Parathyroid adenoma (tissue), 2 donors: ENCODE data around the gene CDH8.

Source experiments
- H2AFZ ChIP-seq: fragments of 300-600 bp; sonication (generic); one replicate; pipeline ENCODE4 v1.7.0; 2017; ENCODE audit warnings: antibody characterized with exemption, mild to moderate bottlenecking
- H3K27ac ChIP-seq: fragments of 300-600 bp; sonication (generic); one replicate; pipeline ENCODE4 v1.7.0; 2017
- H3K27me3 ChIP-seq: fragments of 300-600 bp; sonication (generic); one replicate; pipeline ENCODE4 v1.7.0; 2017; ENCODE audit warnings: low read length; ENCODE audit not compliant: control insufficient read depth, insufficient read depth
- H3K36me3 ChIP-seq: fragments of 300-600 bp; sonication (generic); one replicate; pipeline ENCODE4 v1.7.0; 2017; ENCODE audit warnings: low read length; ENCODE audit not compliant: control insufficient read depth, insufficient read depth
- H3K4me1 ChIP-seq: fragments of 300-600 bp; sonication (generic); one replicate; pipeline ENCODE4 v1.7.0; 2017; ENCODE audit warnings: control low read depth
- H3K4me2 ChIP-seq: fragments of 300-600 bp; sonication (generic); one replicate; pipeline ENCODE4 v1.7.0; 2017; ENCODE audit warnings: low read length
- H3K4me3 ChIP-seq: fragments of 300-600 bp; sonication (generic); one replicate; pipeline ENCODE4 v1.7.0; 2017; ENCODE audit warnings: low read depth, low read length
- H3K79me2 ChIP-seq: fragments of 300-600 bp; sonication (generic); one replicate; pipeline ENCODE4 v1.7.0; 2017; ENCODE audit warnings: control low read depth
- H3K9ac ChIP-seq: fragments of 300-600 bp; sonication (generic); one replicate; pipeline ENCODE4 v1.7.0; 2017; ENCODE audit warnings: mild to moderate bottlenecking
- H3K9me3 ChIP-seq: fragments of 300-600 bp; sonication (generic); one replicate; pipeline ENCODE4 v1.7.0; 2017; ENCODE audit warnings: low read length; ENCODE audit not compliant: control insufficient read depth
- TF ChIP-seq, protein P1 (sequence below): fragments of 300-600 bp; sonication (generic); IDR thresholded peaks from one replicate; pipeline ENCODE4 v1.7.0; 2017; ENCODE audit warnings: antibody characterized with exemption, mild to moderate bottlenecking
- donor health status: primary hyperparathyroidism.

CDH8 gene

DNA sequence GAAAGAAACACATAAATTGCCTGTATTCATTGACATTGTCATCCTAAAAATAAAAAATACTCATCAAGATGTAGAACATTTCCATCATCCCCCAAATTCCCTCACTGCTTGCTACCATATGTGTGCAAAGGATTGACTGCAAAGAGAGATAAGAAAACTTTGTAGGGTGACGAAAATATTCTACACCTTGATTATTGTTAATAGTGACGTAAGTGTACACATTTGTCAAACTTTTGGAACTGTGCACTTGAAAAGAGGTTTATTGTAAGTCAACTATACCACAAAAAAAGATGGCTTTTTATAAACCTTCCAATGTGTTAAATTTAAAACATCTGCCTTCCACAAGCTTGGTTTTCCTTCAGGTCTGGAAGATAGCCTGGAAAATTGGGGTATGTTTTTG, 359.5 kb downstream of the CDH8 start:
- Histone ChIP-seq H3K79me2 (no peaks in the 10 kb centered on the region), H3K9me3 (no peaks in the 10 kb centered on the region), H3K9ac (no peak overlapping the region), H3K4me2 (no peak overlapping the region), H3K27ac (no peak overlapping the region), H2AFZ (no peak overlapping the region), H3K4me1 (no peaks in the 10 kb centered on the region), H3K36me3 (no peaks in the 10 kb centered on the region), H3K4me3 (no peak overlapping the region), H3K27me3 (no peaks in the 10 kb centered on the region)
- TF ChIP-seq, protein P1, sequence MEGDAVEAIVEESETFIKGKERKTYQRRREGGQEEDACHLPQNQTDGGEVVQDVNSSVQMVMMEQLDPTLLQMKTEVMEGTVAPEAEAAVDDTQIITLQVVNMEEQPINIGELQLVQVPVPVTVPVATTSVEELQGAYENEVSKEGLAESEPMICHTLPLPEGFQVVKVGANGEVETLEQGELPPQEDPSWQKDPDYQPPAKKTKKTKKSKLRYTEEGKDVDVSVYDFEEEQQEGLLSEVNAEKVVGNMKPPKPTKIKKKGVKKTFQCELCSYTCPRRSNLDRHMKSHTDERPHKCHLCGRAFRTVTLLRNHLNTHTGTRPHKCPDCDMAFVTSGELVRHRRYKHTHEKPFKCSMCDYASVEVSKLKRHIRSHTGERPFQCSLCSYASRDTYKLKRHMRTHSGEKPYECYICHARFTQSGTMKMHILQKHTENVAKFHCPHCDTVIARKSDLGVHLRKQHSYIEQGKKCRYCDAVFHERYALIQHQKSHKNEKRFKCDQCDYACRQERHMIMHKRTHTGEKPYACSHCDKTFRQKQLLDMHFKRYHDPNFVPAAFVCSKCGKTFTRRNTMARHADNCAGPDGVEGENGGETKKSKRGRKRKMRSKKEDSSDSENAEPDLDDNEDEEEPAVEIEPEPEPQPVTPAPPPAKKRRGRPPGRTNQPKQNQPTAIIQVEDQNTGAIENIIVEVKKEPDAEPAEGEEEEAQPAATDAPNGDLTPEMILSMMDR = no peak

DNA sequence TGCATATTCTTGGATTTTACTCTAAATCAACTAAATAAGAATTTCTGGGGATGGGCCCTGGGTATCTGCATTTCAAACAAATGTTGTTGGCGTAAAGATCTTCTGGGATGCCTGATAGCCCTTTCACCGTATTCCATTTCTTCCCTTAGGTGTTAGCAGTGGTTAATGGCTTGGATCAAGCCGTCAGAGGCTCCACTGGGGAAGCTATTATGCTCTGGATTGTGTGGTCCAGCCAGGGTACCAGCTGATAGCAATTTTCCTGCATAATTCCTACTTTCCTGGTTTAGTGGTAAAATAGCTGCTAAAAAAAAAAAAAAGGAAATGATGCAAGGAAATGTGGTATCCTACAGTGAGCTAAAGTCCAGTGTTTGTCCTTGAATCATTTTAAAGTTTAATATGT, 365.1 kb downstream of the CDH8 start:
- H3K36me3 ChIP-seq = no peaks in the 10 kb centered on the region
- no peak overlapping the region for H3K9ac ChIP-seq
- H3K4me1 ChIP-seq = no peaks in the 10 kb centered on the region
- H3K4me2 ChIP-seq = no peak overlapping the region
- H2AFZ ChIP-seq = no peak overlapping the region
- H3K79me2 ChIP-seq = no peaks in the 10 kb centered on the region
- no peaks in the 10 kb centered on the region for H3K27me3 ChIP-seq
- H3K27ac ChIP-seq = no peak overlapping the region
- H3K4me3 ChIP-seq = no peak overlapping the region
- TF ChIP-seq, protein P1 = no peak
- H3K9me3 ChIP-seq = no peaks in the 10 kb centered on the region

DNA sequence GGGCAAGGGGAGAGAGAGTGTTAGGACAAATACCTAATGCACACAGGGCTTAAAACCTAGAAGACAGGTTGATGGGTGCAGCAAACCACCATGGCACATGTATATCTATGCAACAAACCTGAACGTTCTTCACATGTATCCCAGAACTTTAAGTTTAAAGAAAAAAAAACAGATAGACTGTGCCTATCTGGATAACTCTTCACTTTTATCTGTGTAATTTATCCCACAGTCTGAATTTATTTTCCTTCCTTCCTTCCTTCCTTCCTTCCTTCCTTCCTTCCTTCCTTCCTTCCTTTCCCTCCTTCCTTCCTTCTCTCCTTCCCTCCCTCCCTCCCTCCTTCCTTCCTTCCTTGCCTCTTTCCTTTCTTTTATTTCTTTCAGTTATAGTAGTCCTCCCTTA, 370.7 kb downstream of the CDH8 start:
- Histone ChIP-seq H3K4me1 (no peaks in the 10 kb centered on the region), H3K79me2 (no peaks in the 10 kb centered on the region), H3K4me2 (no peak overlapping the region), H3K9ac (no peak overlapping the region), H3K27me3 (no peaks in the 10 kb centered on the region), H3K27ac (no peak overlapping the region), H3K36me3 (no peaks in the 10 kb centered on the region), H3K4me3 (no peak overlapping the region), H2AFZ (no peak overlapping the region), H3K9me3 (no peaks in the 10 kb centered on the region)
- TF ChIP-seq, protein P1 = no peak

DNA sequence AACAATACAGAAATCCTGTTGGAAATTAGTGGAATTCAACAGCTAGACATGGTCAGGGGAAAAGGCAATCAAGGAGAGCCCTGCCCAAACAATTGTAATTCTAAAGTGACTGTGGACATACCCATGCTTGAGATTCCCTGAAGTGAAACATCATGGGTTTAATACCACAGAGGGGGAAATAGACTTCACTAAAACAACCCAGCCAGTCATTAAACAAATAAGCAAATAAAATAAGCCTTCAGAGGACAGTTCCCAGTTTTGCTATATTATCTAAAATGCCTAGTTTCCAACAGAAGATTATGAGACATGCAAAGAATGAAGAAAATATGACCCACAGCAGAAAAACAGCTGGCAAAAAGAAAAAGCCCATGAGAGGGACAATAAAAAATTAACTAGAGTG, 376.3 kb downstream of the CDH8 start:
- Histone ChIP-seq H3K9ac (no peak overlapping the region), H3K79me2 (no peaks in the 10 kb centered on the region), H3K4me2 (no peak overlapping the region), H3K9me3 (no peaks in the 10 kb centered on the region), H3K4me3 (no peak overlapping the region), H2AFZ (no peak overlapping the region), H3K27me3 (no peaks in the 10 kb centered on the region), H3K4me1 (no peaks in the 10 kb centered on the region), H3K27ac (no peak overlapping the region), H3K36me3 (no peaks in the 10 kb centered on the region)
- TF ChIP-seq, protein P1 = no peak

DNA sequence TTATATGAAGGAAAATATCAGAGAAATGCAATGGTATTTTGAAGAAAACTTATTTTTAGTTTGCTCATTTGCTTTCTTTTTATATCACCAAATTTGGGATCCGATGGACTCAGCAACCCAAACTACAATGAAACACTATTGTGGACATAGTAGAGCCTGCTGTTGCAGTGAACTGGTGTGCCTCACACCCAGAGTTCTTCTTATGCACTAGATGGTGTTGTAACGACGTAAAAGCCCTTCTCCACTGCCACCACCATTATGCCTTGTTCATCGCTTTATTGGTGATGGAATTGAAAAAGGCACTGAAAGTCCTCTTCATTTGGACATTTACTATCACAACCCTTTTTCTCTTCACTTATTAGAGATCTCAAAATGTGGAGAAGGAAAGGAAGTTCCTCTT, 381.3 kb downstream of the CDH8 start:
- H3K79me2 ChIP-seq = no peaks in the 10 kb centered on the region
- no peak overlapping the region for H2AFZ ChIP-seq

More for the DNA sequence above, 381.3 kb downstream of the CDH8 start:
- Histone ChIP-seq H3K4me2 (no peak overlapping the region), H3K36me3 (no peaks in the 10 kb centered on the region), H3K4me3 (no peak overlapping the region), H3K4me1 (no peaks in the 10 kb centered on the region), H3K9me3 (no peaks in the 10 kb centered on the region), H3K9ac (no peak overlapping the region), H3K27ac (no peak overlapping the region), H3K27me3 (no peaks in the 10 kb centered on the region)
- TF ChIP-seq, protein P1 = no peak
